IMR-90 (cell line): ENCODE results near the gene SPTBN5. TPM values are rescaled to one million over a fixed set of nuclear protein-coding genes. Genes with fewer than 3 reads are reported as not detected.

Experiments
- ATAC-seq: fragments of 200-7000 bp; cut with Tn5 transposase; 2 replicates; pipeline ENCODE4 v1.9.1; 2020; ENCODE audit warnings: low read depth, mild to moderate bottlenecking, moderate library complexity
- BruUV-seq: library from RNA; stranded (reverse); fragments of 400-500 nt; replicated peaks from 2 replicates; lab custom pipeline; 2021; lab: Mats Ljungman, UMichigan
- CTCF ChIA-PET: fragments of 300-600 bp; formaldehyde crosslinking; extraction: SDS; loops from one replicate; lab custom pipeline; 2021; ENCODE audit warnings: antibody characterized with exemption; lab: Yijun Ruan, JAX
- POLR2A ChIA-PET: fragments of 300-600 bp; sonication (Branson Sonifier 250); formaldehyde crosslinking; loops from one replicate; lab custom pipeline; 2022; ENCODE audit warnings: antibody characterized with exemption; ENCODE audit not compliant: unreplicated experiment; lab: Charles Lee
- DNase-seq: peaks from one replicate; pipeline ENCODE4 v3.0.0; 2013
- H2AFZ ChIP-seq: replicated peaks from 2 replicates; pipeline ENCODE3; 2013; ENCODE audit warnings: low read length, mild to moderate bottlenecking; ENCODE audit not compliant: poor library complexity
- H2AK5ac ChIP-seq: 2 replicates; pipeline ENCODE4 v1.6.1; 2013; ENCODE audit warnings: low read depth, low read length, inconsistent platforms
- H2AK9ac ChIP-seq: replicated peaks from 2 replicates; pipeline ENCODE3; 2013; ENCODE audit warnings: mild to moderate bottlenecking, low read depth, low read length, moderate library complexity; ENCODE audit not compliant: poor library complexity
- H2BK120ac ChIP-seq: 2 replicates; pipeline ENCODE4 v1.6.1; 2013; ENCODE audit warnings: low read depth, low read length, inconsistent platforms
- H2BK15ac ChIP-seq: 3 replicates; pipeline ENCODE4 v1.6.1; 2013; ENCODE audit warnings: low read depth, low read length, inconsistent platforms
- H2BK20ac ChIP-seq: 2 replicates; pipeline ENCODE4 v1.6.1; 2013; ENCODE audit warnings: low read depth, mild to moderate bottlenecking, inconsistent platforms, low read length, moderate library complexity
- H2BK5ac ChIP-seq: 2 replicates; pipeline ENCODE4 v1.6.1; 2013; ENCODE audit warnings: mild to moderate bottlenecking, low read depth, low read length, inconsistent platforms; ENCODE audit not compliant: poor library complexity, severe bottlenecking
- H3K14ac ChIP-seq: replicated peaks from 2 replicates; pipeline ENCODE4 v1.6.1; 2013; ENCODE audit warnings: low read depth, low read length, inconsistent platforms
- H3K18ac ChIP-seq: 2 replicates; pipeline ENCODE4 v1.6.1; 2013; ENCODE audit warnings: low read depth, low read length, control low read depth
- H3K23ac ChIP-seq: 2 replicates; pipeline ENCODE4 v1.6.1; 2013; ENCODE audit warnings: low read depth, low read length, inconsistent platforms
- H3K27ac ChIP-seq: 2 replicates; pipeline ENCODE4 v1.5.1; 2013; ENCODE audit warnings: mild to moderate bottlenecking, control low read depth, low read length; ENCODE audit not compliant: insufficient read depth
- H3K27me3 ChIP-seq: 2 replicates; pipeline ENCODE4 v1.6.1; 2013; ENCODE audit warnings: low read length; ENCODE audit not compliant: control insufficient read depth, insufficient read depth
- H3K36me3 ChIP-seq: 2 replicates; pipeline ENCODE4 v1.6.1; 2013; ENCODE audit warnings: low read length, mixed read lengths; ENCODE audit not compliant: control insufficient read depth, insufficient read depth
- H3K4ac ChIP-seq: 2 replicates; pipeline ENCODE4 v1.6.1; 2013; ENCODE audit warnings: low read depth, low read length, inconsistent platforms
- H3K4me1 ChIP-seq: 2 replicates; pipeline ENCODE4 v1.6.1; 2013; ENCODE audit warnings: low read length, mixed read lengths; ENCODE audit not compliant: control insufficient read depth, insufficient read depth
- H3K4me2 ChIP-seq: 2 replicates; pipeline ENCODE4 v1.6.1; 2013; ENCODE audit warnings: low read depth, mild to moderate bottlenecking, control low read depth, low read length, moderate library complexity
- H3K4me3 ChIP-seq: 2 replicates; pipeline ENCODE4 v1.5.1; 2013; ENCODE audit warnings: low read depth, mild to moderate bottlenecking, control low read depth, low read length, moderate library complexity; ENCODE audit not compliant: insufficient read depth
- H3K56ac ChIP-seq: 2 replicates; pipeline ENCODE4 v1.6.1; 2013; ENCODE audit warnings: low read length, inconsistent platforms; ENCODE audit not compliant: insufficient read depth; ENCODE audit errors: extremely low read depth
- H3K79me1 ChIP-seq, 2 experiments: 2 replicates each; pipeline ENCODE4 v1.6.1; 2013; ENCODE audit warnings: low read length in 2 of 2, inconsistent platforms in 1 of 2, low read depth in 1 of 2
- H3K9ac ChIP-seq: 2 replicates; pipeline ENCODE4 v1.6.1; 2013; ENCODE audit warnings: low read depth, low read length, control low read depth
- H3K9me1 ChIP-seq: 2 replicates; pipeline ENCODE4 v1.6.1; 2013; ENCODE audit warnings: low read length, inconsistent platforms; ENCODE audit not compliant: insufficient read depth
- H3K9me3 ChIP-seq: 2 replicates; pipeline ENCODE4 v1.6.1; 2013; ENCODE audit warnings: low read length; ENCODE audit not compliant: control insufficient read depth, insufficient read depth
- H4K20me1 ChIP-seq: 2 replicates; pipeline ENCODE4 v1.6.1; 2013; ENCODE audit warnings: low read length, inconsistent platforms; ENCODE audit not compliant: insufficient read depth
- H4K5ac ChIP-seq: 2 replicates; pipeline ENCODE4 v1.6.1; 2013; ENCODE audit warnings: mild to moderate bottlenecking, low read depth, low read length, control low read depth
- H4K8ac ChIP-seq, 2 experiments: 2 replicates each; pipeline ENCODE4 v1.6.1; 2013; ENCODE audit warnings: low read depth in 2 of 2, low read length in 2 of 2, control low read depth in 1 of 2, inconsistent platforms in 1 of 2
- H4K91ac ChIP-seq: 2 replicates; pipeline ENCODE4 v1.6.1; 2013; ENCODE audit warnings: low read depth, low read length, inconsistent platforms; ENCODE audit not compliant: insufficient read depth
- MAFK ChIP-seq: IDR thresholded peaks from 2 replicates; pipeline ENCODE4 v1.6.1; 2012; ENCODE audit warnings: low read depth, low read length, improper control_type of control experiment
- MXI1 ChIP-seq: IDR thresholded peaks from 2 replicates; pipeline ENCODE4 v1.6.1; 2012; ENCODE audit warnings: low read depth, mild to moderate bottlenecking, low read length, moderate library complexity, borderline replicate concordance
- WGBS, 2 experiments: methylation state at CpG; one replicate each; pipeline versions ENCODE4 v1.1.5 to v1.1.7; 2013; ENCODE audit warnings: missing lambda C conversion rate in 2 of 2; ENCODE audit not compliant: insufficient read length in 1 of 2; ENCODE audit errors: extremely low coverage in 2 of 2; 5-methylcytosine and 5-hydroxymethylcytosine counted together
- dilution Hi-C: fragments of 300-500 bp; cut with HindIII; formaldehyde crosslinking; loops from one replicate; pipeline ENCODE4 v1.14.3; 2018; ENCODE audit warnings: low sequenced_read_pairs; ENCODE audit not compliant: unreplicated experiment
- in situ Hi-C: fragments of 300-500 bp; cut with MboI; formaldehyde crosslinking; loops from 3 replicates; pipeline ENCODE4 v1.14.3; 2019; ENCODE audit warnings: low sequenced_read_pairs, inconsistent platforms, mixed read lengths
- intact Hi-C: fragments of 100-400 bp; cut with micrococcal nuclease; formaldehyde crosslinking; loops from 2 replicates; pipeline ENCODE4 v1.10.0; 2022
- polyA plus RNA-seq, 3 experiments: library from polyadenylated mRNA; depleted of rRNA; stranded (reverse); fragments of >200 nt; gene quantifications; 2 replicates each; pipeline ENCODE4 v1.2.3, GENCODE V29; 2012; ENCODE audit warnings: low replicate concordance in 1 of 3
- total RNA-seq: library from RNA; depleted of rRNA; stranded (reverse); fragments of >200 nt; gene quantifications from 2 replicates; pipeline ENCODE4 v1.2.3, GENCODE V29; 2012

Gene SPTBN5
- total and polyA plus RNA-seq, 2 of the 4 experiments (the other 2 are of a cell fraction) = under 0.01 to 0.38 TPM

DNA sequence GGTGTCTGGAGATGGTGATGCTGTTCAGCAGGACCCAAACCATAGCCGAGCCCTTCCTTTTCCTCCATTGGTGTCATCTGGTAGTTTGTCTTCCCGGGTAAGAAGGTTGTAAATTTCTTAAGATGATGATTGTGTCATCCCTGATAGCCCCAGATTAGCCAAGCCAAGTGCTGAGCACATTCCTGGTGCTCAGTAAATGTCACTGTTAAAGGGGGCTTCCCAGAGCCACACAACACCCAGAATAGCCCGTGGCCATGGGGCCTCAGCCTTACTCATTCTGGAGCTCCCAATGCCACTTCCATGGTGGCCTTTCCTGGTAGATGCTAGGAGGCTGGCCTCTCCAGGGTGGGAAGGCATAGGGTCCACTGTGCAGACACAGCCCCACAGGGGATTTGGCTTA lies 59.8 kb downstream of the SPTBN5 start:
- no peak overlapping the region for H4K8ac ChIP-seq
- H2BK20ac ChIP-seq = no peak overlapping the region
- DNase-seq (no peak), ATAC-seq (no peak)
- no peaks in the 10 kb centered on the region for H3K27me3 ChIP-seq
- no peak overlapping the region for H4K91ac ChIP-seq
- peaks cover 9 to 22% of the 10 kb centered on the region in 2 experiments for H3K79me1 ChIP-seq
- intact Hi-C loops = no loop called here
- ChIA-PET POLR2A (no interaction called here), CTCF (no interaction called here)
- no peak overlapping the region for H3K4me3 ChIP-seq
- no peak overlapping the region for H2AK5ac ChIP-seq
- H2BK15ac ChIP-seq = no peak overlapping the region
- no peak overlapping the region for H2AK9ac ChIP-seq
- H2AFZ ChIP-seq = no peak overlapping the region
- H3K9ac ChIP-seq = no peak overlapping the region
- no peak overlapping the region for H3K4me2 ChIP-seq
- no peak overlapping the region for H3K23ac ChIP-seq
- H3K18ac ChIP-seq = no peak overlapping the region
- H3K4me1 ChIP-seq = no peaks in the 10 kb centered on the region
- no CpG with 5 or more reads among the region's 3 CpGs for WGBS, 2 experiments
- TF ChIP-seq MXI1 = no peak
- no peak for TF ChIP-seq MAFK
- H3K27ac ChIP-seq = no peak overlapping the region
- H3K9me3 ChIP-seq = no peaks in the 10 kb centered on the region
- BruUV-seq = no TSS peak
- no peak overlapping the region for H3K14ac ChIP-seq
- peaks cover 11% of the 10 kb centered on the region; the same call in 1 of the 2 replicates for H3K9me1 ChIP-seq
- H2BK120ac ChIP-seq = no peak overlapping the region
- no peak overlapping the region for H4K5ac ChIP-seq
- H2BK5ac ChIP-seq = no peak overlapping the region
- peaks cover 11% of the 10 kb centered on the region for H4K20me1 ChIP-seq
- H3K36me3 ChIP-seq = peaks cover 3% of the 10 kb centered on the region
- H3K56ac ChIP-seq = no peak overlapping the region
- in situ Hi-C loops = no loop called here
- dilution Hi-C loops = no loop called here
- H3K4ac ChIP-seq = no peak overlapping the region
